Ovary (tissue), 9 donors: ENCODE measurements around the gene TST. TPM values are rescaled to one million over a fixed set of nuclear protein-coding genes. Genes with fewer than 3 reads are reported as not detected.

ENCODE experiments used
- DNase-seq, 5 donors: peaks; one replicate each; pipeline ENCODE4 v3.0.0-alpha.2; 2019 to 2020
- H3K27ac ChIP-seq, 2 donors: fragments of 200-600 bp; one replicate each; pipeline versions ENCODE4 v1.5.1 to v1.8.0; 2019 to 2022
- H3K27me3 ChIP-seq: fragments of 200-600 bp; one replicate; pipeline ENCODE4 v1.8.0; 2022
- H3K36me3 ChIP-seq: fragments of 200-600 bp; sonication (generic); one replicate; pipeline ENCODE4 v1.5.1; 2019
- H3K4me1 ChIP-seq: one replicate; pipeline ENCODE4 v1.8.1; 2013; ENCODE audit warnings: mild to moderate bottlenecking, moderate library complexity; ENCODE audit not compliant: insufficient read depth
- H3K4me3 ChIP-seq: fragments of 200-600 bp; sonication (generic); one replicate; pipeline ENCODE4 v1.5.1; 2017
- H3K9me3 ChIP-seq, 2 donors: fragments of 200-600 bp in 1 of 2; sonication (generic) in 1 of 2; one replicate each; pipeline versions ENCODE4 v1.5.1 to v1.8.1; 2013 to 2019; ENCODE audit warnings: mild to moderate bottlenecking in 1 of 2, moderate library complexity in 1 of 2
- EP300 ChIP-seq: sonication (generic); formaldehyde crosslinking; IDR thresholded peaks from one replicate; pipeline ENCODE4 v1.6.1; 2017; ENCODE audit warnings: antibody characterized with exemption
- POLR2A ChIP-seq: fragments of 450-650 bp; IDR thresholded peaks from one replicate; pipeline ENCODE4 v1.6.1; 2017; ENCODE audit warnings: antibody characterized with exemption, mild to moderate bottlenecking, moderate library complexity
- WGBS, 3 donors: extraction: QIAGEN DNeasy Blood & Tissue Kit in 1 of 3; methylation state at CpG; one replicate each; pipeline versions ENCODE4 v1.1.5 to v1.1.7; 2013 to 2017; 5-methylcytosine and 5-hydroxymethylcytosine counted together
- intact Hi-C, 4 donors: fragments of 100-400 bp; cut with DNase I; formaldehyde crosslinking; loops; one replicate each; pipeline versions ENCODE4 v1.11.0 to v1.15.1; 2022 to 2023
- polyA plus RNA-seq, 2 donors: library from polyadenylated mRNA; stranded (reverse); fragments of 200-250 nt in 1 of 2; fragments of 350-450 nt in 1 of 2; fragmentation: Illumina TruSeq in 1 of 2; extraction: RNeasy Lipid Tissue Mini Kit (QIAGEN cat#74804) in 1 of 2; gene quantifications; one replicate each; pipeline ENCODE4 v1.2.3, GENCODE V29; 2013 to 2014
- total RNA-seq, 7 donors: library from RNA; depleted of rRNA in 2 of 7; stranded (reverse); fragments of >200 nt in 2 of 7; fragmentation: NEBNext Ultra II Directional in 3 of 7; extraction: Animal tissue kit (Norgen Biotek cat#: 25700) in 3 of 7; gene quantifications; one replicate each; pipeline versions ENCODE4 v1.1.0 to v1.2.4, GENCODE V29; 2016 to 2023
- TF ChIP-seq, protein P1 (sequence below), 3 donors: fragments of 450-650 bp in 2 of 3; fragments of 200-600 bp in 1 of 3; IDR thresholded peaks; one replicate each; pipeline versions ENCODE4 v1.5.1 to v1.8.0; 2016 to 2022; ENCODE audit warnings: antibody characterized with exemption in 3 of 3, mild to moderate bottlenecking in 1 of 3
- donor health status: DM: no; HTN: no; CAD: no; lungs with moderate emphysema.
- donor health status: DM: no; HTN: no; CAD: no.
- donor health status: Bipolar disorder and iron deficiency.
- donor health status: DM: yes; HTN: yes; CAD: no.
- donor health status: DM: no; HTN: no; CAD: no.
- donor health status: DM: yes; HTN: yes; CAD: no.

The TST gene
- total and polyA plus RNA-seq, 9 donors, result 6.4 to 59.9 (median 42.4) TPM

GRCh38 chr22:37058917-37059701, 39.9 kb upstream of the TST start:
- intact Hi-C loops, result loop anchor here in 1 of 4 donors (10.0 kb wide), 1 partner anchor 284 kb away; the partner anchor contains the start of gene IFT27
- WGBS, 3 donors, result 91 to 93% (median 92%) methylated on average over 26 to 28 of the region's 28 CpGs
- Histone ChIP-seq H3K4me1 (peaks cover 8% of the 10 kb centered on the region), H3K4me3 (no peak overlapping the region), H3K27me3 (no peaks in the 10 kb centered on the region), H3K27ac (no peak overlapping the region), H3K36me3 (no peaks in the 10 kb centered on the region), H3K9me3 (no peaks in the 10 kb centered on the region)
- TF ChIP-seq EP300 (no peak), POLR2A (no peak)
- TF ChIP-seq, protein P1, sequence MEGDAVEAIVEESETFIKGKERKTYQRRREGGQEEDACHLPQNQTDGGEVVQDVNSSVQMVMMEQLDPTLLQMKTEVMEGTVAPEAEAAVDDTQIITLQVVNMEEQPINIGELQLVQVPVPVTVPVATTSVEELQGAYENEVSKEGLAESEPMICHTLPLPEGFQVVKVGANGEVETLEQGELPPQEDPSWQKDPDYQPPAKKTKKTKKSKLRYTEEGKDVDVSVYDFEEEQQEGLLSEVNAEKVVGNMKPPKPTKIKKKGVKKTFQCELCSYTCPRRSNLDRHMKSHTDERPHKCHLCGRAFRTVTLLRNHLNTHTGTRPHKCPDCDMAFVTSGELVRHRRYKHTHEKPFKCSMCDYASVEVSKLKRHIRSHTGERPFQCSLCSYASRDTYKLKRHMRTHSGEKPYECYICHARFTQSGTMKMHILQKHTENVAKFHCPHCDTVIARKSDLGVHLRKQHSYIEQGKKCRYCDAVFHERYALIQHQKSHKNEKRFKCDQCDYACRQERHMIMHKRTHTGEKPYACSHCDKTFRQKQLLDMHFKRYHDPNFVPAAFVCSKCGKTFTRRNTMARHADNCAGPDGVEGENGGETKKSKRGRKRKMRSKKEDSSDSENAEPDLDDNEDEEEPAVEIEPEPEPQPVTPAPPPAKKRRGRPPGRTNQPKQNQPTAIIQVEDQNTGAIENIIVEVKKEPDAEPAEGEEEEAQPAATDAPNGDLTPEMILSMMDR (IDR thresholded peaks at IDR 0.05), result no peak
- no peak for DNase-seq

- intact Hi-C loops, result loop anchor here in 1 of 4 donors (10.0 kb wide), 1 partner anchor 283 kb away; the partner anchor contains the start of gene IFT27
Observed at GRCh38 chr22:37057796-37058510, 38.7 kb upstream of the TST start.

GRCh38 chr22:37057226-37057625, 38.0 kb upstream of the TST start:
- Histone ChIP-seq H3K9me3 (no peaks in the 10 kb centered on the region), H3K36me3 (no peaks in the 10 kb centered on the region), H3K27ac (no peak overlapping the region), H3K4me3 (no peak overlapping the region), H3K4me1 (peaks cover 10% of the 10 kb centered on the region), H3K27me3 (no peaks in the 10 kb centered on the region)
- 79 to 87% (median 85%) methylated on average over 9 of the region's 9 CpGs for WGBS, 3 donors
- TF ChIP-seq EP300, result no peak
- intact Hi-C loops, result loop anchor here in 1 of 4 donors (10.0 kb wide), 1 partner anchor 282 kb away; the partner anchor contains the start of gene IFT27
- DNase-seq, result no peak

More at GRCh38 chr22:37057796-37058510, 38.7 kb upstream of the TST start:
- 84 to 87% (median 87%) methylated on average over 11 to 12 of the region's 12 CpGs for whole genome bisulfite sequencing, 3 donors
- peaks cover 8% of the 10 kb centered on the region for H3K4me1 ChIP-seq
- no peak overlapping the region for H3K27ac ChIP-seq
- H3K4me3 ChIP-seq, result no peak overlapping the region
- no peaks in the 10 kb centered on the region for H3K36me3 ChIP-seq
- TF ChIP-seq EP300 (no peak), POLR2A (no peak)
- TF ChIP-seq, protein P1 (IDR thresholded peaks at IDR 0.05), result no peak
- no peak for DNase-seq
- H3K27me3 ChIP-seq, result no peaks in the 10 kb centered on the region
- H3K9me3 ChIP-seq, result no peaks in the 10 kb centered on the region

GRCh38 chr22:37056246-37056645, 37.0 kb upstream of the TST start:
- no peak for DNase-seq
- Histone ChIP-seq H3K4me1 (peaks cover 5% of the 10 kb centered on the region), H3K27ac (no peak overlapping the region), H3K36me3 (no peaks in the 10 kb centered on the region), H3K27me3 (no peaks in the 10 kb centered on the region), H3K4me3 (no peak overlapping the region), H3K9me3 (no peaks in the 10 kb centered on the region)
- intact Hi-C loops, result loop anchor here in 1 of 4 donors (10.0 kb wide), 1 partner anchor 281 kb away; the partner anchor contains the start of gene IFT27
- 93 to 96% (median 95%) methylated on average over 13 of the region's 13 CpGs for WGBS, 3 donors
- TF ChIP-seq, protein P1 (IDR thresholded peaks at IDR 0.05), result no peak
- no peak for TF ChIP-seq EP300
